Activated CD8-positive, alpha-beta memory T cell treated with anti-CD3 and anti-CD28 coated beads for 1 hour (primary cell): ENCODE results near the gene GPC1.

ENCODE experiments used
- DNase-seq, 2 donors: peaks; one replicate each; pipeline ENCODE4 v3.0.0-alpha.2; 2020; ENCODE audit warnings: low read depth in 1 of 2; ENCODE audit errors: extremely low read depth in 1 of 2

GPC1 gene

DNA sequence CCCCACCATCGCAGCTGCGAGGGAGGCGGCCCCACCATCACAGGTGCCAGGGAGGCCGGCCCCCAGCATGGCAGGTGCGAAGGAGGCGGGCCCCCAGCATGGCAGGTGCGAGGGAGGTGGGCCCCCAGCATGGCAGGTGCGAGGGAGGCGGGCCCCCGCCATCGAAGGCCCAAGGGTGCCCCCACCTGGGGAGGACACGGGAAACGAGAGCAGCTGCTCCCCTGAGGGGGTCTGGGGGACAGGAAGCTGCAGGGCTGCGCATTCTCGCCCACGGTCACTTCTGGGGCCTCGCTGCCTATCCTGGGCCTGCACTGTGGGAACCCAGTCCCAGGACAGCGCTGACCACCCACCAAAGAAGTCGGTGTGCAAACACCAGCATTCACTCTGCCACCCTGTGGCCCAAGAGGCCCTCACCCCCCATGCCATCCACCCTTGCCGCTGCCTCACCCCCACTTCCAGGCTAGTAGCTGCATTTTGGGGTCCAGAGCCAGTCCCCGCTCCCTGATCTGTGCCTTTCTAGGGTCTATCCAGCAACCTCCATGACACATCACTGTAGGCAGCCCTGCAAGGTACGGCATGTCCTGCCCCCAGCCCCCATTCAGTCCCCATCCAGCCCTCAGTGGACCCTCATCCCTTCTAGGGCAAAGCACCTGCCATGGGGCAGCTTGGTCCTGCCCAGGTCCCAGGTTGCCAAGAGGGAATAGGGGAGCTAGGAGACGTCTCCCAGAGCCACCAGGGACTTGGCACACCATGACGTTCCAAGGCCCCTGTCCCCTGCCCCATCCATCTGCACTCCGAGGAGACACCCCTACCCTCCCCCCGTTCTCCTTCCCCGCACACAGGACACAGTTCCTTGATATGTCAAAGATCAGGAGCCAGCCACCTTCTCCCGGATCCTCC is 24.0 kb upstream of the GPC1 start:
- DNase-seq = no peak

GRCh38 chr2:240412211-240412861 is 23.1 kb upstream of the GPC1 start:
- no peak for DNase-seq

DNA sequence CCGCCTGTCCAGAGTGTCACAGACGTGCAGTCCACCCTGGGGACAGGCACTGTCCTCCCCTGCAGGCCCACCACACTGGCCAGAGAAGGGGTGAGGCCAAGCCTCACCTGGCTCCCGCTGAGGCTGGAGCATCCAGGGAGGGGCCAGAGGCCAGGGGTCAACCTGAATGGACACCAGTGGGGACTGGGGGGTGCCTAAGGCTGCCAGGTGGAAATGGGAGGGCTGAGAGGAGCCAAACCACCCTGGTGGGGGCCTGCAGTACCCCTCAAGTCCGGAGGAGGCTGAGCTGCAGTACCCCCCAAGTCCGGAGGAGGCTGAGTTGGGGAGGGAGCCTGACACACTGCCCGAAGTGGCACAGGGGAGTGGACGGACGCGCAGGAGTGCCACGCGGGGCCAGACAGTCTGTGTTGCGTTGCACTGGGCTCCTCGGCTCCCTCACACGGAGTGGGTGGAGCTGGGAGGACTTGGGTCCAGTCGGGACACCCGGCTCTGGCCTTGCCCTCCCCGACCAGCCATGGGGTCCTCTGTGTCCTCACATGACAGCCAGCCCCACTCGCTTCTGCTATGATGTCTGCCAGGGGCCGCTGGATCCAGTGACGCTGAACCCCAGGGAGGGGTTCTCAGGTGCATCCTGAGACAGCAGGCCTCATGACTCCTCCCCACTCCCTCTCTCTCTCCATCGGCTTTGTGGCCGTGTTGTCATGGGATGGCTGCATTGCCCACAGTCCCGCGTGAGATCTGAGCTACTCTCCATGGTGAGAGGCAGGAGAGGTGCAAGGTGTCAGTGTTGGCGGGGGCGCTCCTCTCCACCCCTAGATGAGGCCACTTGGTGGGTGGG is 22.3 kb upstream of the GPC1 start:
- no peak for DNase-seq

GRCh38 chr2:240413813-240414429 is 21.5 kb upstream of the GPC1 start:
- no peak for DNase-seq

DNA sequence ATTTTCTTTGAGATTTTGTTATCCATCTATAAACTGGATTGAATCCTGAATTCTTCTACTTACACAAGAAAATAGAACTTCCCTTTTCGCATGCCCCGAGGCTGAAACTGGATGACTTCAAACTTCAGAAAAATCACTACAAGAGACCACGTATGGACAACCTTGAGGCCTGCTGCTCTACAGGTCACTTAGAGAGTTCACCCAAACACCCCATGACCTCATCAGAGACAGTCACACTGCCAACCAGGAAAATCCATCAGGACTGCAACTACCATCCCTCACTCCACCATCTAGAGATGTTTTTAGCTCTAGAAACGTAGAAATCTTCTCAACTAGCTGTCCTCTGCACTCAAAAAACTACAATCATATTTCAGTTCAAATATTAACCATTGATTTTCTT is 18.6 kb upstream of the GPC1 start:
- DNase-seq = no peak

DNA sequence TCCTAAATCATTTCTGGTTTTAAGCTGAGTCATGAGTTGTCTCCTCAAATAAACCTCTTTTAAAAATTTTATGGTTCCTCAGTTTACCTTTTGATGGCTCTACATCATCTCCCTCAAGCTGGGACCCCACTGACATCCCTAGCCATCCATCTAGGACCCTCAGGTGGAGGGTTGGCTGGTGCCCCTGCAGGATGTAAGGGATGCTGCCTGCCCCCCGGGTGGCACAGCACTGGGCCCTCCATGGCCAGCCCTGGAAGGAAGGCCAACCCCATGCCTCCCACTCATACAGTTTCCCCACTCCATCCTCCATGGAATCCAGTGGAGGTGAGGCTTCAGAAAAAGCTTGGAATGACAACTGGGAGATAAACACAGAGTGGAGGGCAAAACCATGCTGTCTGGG is 17.2 kb upstream of the GPC1 start:
- DNase-seq = no peak

- DNase-seq = no peak
Observed at GRCh38 chr2:240419271-240419670, 16.2 kb upstream of the GPC1 start.

GRCh38 chr2:240419723-240420122 is 15.7 kb upstream of the GPC1 start:
- no peak for DNase-seq

- no peak for DNase-seq
Observed at GRCh38 chr2:240420206-240421104, 15.0 kb upstream of the GPC1 start.

GRCh38 chr2:240421381-240421780 is 14.1 kb upstream of the GPC1 start:
- no peak for DNase-seq

DNA sequence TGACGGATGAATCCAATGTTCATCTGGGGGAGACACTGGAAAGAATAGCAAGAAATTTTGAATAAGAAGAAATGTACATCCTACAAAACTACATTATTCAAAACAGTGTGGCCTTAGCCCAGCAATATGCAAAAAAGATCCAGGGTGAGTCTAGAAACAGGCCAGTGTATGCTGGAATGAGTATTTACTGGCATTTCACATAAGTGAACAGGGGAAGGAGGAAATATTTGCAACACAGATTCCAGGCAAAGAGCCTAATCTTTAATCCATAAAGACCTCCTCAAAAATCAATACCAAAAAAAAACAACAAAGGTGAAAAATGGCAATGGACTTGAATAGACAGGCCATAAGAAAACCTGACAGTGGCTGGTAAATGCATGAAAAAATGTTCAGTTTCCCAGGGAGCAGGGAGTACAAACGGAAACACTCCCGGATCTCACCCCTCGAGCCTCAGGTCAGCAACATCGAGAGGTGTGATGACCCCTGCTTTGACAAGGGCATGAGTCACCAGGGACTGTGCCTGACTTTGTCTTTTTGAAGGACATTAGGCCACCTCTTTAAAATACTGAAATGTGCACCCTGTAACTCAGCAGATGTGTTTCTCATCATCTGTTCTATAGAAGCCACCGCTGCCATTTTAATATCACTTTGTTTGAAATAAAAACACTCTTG is 12.7 kb upstream of the GPC1 start:
- DNase-seq = no peak

GRCh38 chr2:240423788-240424191 is 11.7 kb upstream of the GPC1 start:
- no peak for DNase-seq

DNA sequence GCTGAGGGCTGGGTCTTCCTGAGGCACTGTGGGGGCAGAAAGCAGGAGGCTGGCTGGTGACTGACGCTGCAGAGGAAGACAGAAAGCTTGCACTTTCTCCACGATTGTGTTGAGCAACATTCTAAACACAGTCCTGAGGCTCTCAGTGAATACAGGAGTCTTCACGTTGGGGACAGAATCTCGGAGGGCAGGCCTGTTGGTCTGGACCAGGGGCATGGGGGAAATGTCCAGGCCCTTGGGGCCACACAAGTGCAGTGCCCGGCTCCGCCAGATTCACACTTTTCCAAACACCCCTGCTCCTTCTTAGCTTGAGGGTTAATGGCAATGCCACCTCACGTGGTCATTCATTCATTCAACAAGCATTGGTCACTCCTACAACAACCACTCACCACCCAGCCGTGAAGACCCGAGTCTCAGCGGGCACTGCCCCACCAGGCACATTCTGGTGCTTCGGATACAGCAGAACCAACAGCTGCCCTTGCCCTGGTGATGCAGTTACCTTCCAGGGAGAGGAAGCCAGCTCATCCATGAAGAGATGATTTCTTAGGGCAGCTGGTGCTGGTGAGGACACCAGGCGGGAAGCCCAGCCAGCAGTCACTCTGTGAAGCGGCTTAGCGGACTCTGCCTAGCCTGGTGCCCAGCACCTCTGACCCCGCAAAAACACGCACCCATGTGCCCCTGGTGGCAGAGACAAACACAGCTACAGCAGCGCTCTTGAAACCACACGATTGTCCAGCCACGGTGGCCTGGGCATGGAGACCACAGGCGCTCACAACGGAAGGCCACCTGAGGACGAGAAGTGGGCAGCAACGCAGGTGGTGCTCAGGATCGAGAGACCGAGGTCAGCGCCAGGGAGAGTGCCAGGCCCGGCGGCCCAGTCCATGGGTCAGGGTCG is 10.9 kb upstream of the GPC1 start:
- no peak for DNase-seq

- no peak for DNase-seq
Observed at GRCh38 chr2:240425236-240425615, 10.2 kb upstream of the GPC1 start.

GRCh38 chr2:240425697-240426096 is 9.8 kb upstream of the GPC1 start:
- no peak for DNase-seq

DNA sequence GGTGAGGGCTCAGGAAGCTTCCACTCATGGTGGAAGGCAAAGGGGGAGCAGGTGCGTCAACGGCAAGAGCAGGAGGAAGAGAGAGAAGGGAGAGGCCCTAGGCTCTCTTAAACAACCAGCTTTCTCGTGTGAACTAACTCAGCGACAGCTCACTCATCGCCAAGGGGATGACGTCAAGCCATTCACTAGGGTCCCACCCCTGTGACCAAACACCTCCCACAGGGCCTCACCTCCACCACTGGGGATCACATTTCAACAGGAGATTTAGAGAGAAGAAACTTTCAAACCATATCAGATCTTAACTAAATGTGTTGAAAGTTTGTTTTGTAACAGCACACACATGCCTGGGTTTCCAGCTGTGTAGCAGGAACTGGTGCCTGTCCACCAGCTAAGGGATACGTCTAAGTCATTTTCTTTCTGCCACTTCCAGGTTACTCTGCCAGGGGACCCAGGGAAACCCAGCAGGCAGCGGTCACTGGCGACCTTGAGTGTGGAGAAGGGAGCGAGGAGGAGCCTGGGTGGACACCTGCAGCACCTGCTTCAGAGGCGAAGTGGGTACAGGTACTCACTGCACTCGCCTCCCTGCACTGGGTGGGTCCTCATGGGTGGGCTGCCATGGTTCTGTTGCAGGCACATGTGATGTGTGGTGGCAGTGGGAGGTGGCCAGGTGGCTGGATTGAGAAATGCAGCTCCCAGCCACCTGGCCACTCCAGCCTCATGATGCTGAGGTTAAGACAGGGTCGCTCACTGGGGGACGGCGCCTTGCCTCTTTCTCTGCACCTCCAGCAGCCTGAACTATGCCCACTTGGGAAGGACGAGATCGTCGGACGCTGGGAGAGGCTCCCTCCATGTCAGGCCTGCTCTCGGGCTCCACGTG is 8.4 kb upstream of the GPC1 start:
- DNase-seq = no peak

DNA sequence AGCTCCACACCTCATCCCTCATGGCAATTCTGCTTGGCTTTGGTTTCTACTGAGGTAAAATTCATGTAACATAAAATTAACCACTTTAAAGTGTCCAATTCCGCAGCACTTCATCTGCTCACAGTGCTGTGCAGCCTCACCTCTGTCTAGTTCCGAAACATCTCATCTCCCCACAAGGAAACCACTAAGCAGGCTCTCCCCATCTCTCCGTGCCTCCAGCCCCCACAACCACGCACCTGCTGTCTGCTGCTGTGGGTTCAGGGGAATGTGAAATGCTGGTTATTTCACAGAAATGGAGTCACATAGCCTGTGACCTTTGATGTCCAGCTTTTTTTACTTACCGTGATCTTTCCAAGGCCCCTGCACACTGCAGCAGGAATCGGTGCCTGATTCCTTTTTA is 7.7 kb upstream of the GPC1 start:
- DNase-seq = no peak

DNA sequence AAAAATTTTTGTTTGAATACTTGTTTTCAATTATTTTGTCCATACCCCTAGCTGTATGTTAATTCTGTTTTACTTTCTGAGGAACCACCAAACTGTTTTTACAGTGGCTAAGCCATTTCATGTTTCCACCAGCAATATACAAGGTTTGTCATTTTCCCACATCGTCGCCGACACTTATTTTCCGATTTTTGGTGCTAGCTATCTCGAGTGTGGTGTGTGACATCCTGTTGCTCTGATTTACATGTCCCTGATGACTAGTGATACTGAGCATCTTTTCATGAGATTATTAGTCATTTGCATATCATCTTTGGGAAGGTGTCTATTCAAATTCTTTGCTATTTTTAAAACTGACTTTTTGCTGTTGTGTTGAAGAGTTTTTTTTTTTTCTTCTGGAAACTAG is 7.2 kb upstream of the GPC1 start:
- no peak for DNase-seq
